Measurements from ENCODE around the gene ZBTB8B. TPM values are rescaled to one million over a fixed set of nuclear protein-coding genes. Genes with fewer than 3 reads are reported as not detected.

The ZBTB8B gene
- polyA plus RNA-seq, 1 of the 3 experiments (the other 2 are of a cell fraction): 0.08 TPM

- POLR2A ChIA-PET: no interaction called here
- WGBS (ENCODE audit: low lambda C conversion rate): 95% methylated on average over 8 of the region's 8 CpGs
Observed at GRCh38 chr1:32498751-32499150, 33.9 kb downstream of the ZBTB8B start.

More at GRCh38 chr1:32498751-32499150, 33.9 kb downstream of the ZBTB8B start:
- Histone ChIP-seq H3K4me1 (ENCODE audit: control insufficient read depth in 1 of 2, insufficient read depth in 2 of 2, low read depth in 1 of 2, low read length in 1 of 2) (peaks cover 0 to 10% of the 10 kb centered on the region in 2 experiments; a peak in 2 of 4 replicates), H3K27me3 (ENCODE audit: insufficient read depth) (no peaks in the 10 kb centered on the region), H3K27ac (ENCODE audit: low read depth in 2 of 2, low read length in 1 of 2) (no peak overlapping the region), H3K4me2 (no peak overlapping the region), H3K4me3 (ENCODE audit: low read depth in 2 of 2, low read length in 1 of 2) (no peak overlapping the region), H4K20me1 (ENCODE audit: insufficient read depth) (no peaks in the 10 kb centered on the region), H3K79me2 (ENCODE audit: insufficient read depth) (no peaks in the 10 kb centered on the region), H3K9me3 (no peaks in the 10 kb centered on the region), H3F3A (replicated peaks; ENCODE audit: insufficient read depth) (peaks cover 22% of the 10 kb centered on the region), H2AFZ (ENCODE audit: low read depth) (no peak overlapping the region), H3K9ac (no peak overlapping the region), H3K9me2 (no peaks in the 10 kb centered on the region), H3K36me3 (replicated peaks in 1 of 2; ENCODE audit: control insufficient read depth in 1 of 2, insufficient read depth in 2 of 2, low read length in 1 of 2) (no peaks in the 10 kb centered on the region)
- CTCF ChIA-PET: interaction anchor here (1.0 kb wide), 1 partner anchor 276 kb away, joined by 3 read pairs; no protein-coding TSS in a partner anchor
- no peak for TF ChIP-seq POLR2AphosphoS5 (IDR thresholded peaks at IDR 0.05; ENCODE audit: low read depth, low read length)
- TF ChIP-seq RCOR1 (IDR thresholded peaks at IDR 0.05; ENCODE audit: low read length): no peak
- no peak for TF ChIP-seq NRF1 (IDR thresholded peaks at IDR 0.05; ENCODE audit: low read depth, low read length)
- TF ChIP-seq RXRA (IDR thresholded peaks at IDR 0.05; ENCODE audit: borderline replicate concordance, low read depth): no peak
- no peak for TF ChIP-seq USF1 (IDR thresholded peaks at IDR 0.05; ENCODE audit: borderline replicate concordance, low read depth)
- no peak for TF ChIP-seq FOXM1 (IDR thresholded peaks at IDR 0.05; ENCODE audit: low read depth)
- TF ChIP-seq GABPA (IDR thresholded peaks at IDR 0.05; ENCODE audit: low read depth): no peak
- no peak for TF ChIP-seq EP300 (IDR thresholded peaks at IDR 0.05; ENCODE audit: borderline replicate concordance in 1 of 2, low read depth in 1 of 2, low read length in 1 of 2)
- no peak for TF ChIP-seq PBX3 (IDR thresholded peaks at IDR 0.05)
- TF ChIP-seq TCF12 (IDR thresholded peaks at IDR 0.05): no peak
- no peak for TF ChIP-seq MXI1 (IDR thresholded peaks at IDR 0.05; ENCODE audit: low read depth, low read length)
- no peak for TF ChIP-seq ZBTB33 (IDR thresholded peaks at IDR 0.05; ENCODE audit: borderline replicate concordance, low read depth)
- no peak for TF ChIP-seq USF2 (IDR thresholded peaks at IDR 0.05; ENCODE audit: borderline replicate concordance, low read depth, low read length)
- no peak for TF ChIP-seq FOSL2 (IDR thresholded peaks at IDR 0.05; ENCODE audit: borderline replicate concordance, low read depth)
- DNase-seq: no peak
